Stimulated activated CD8-positive, alpha-beta memory T cell treated with anti-CD3 and anti-CD28 coated beads, Interleukin-15, amount 100 ng/mL, for 1 hour (primary cell): ENCODE data around the gene HSPA4.
"Not testable (repeated sequence)": the region's sequence is repeated elsewhere in the genome, so short reads cannot be mapped to it uniquely, and the experiment has no call there.

Experiments
- DNase-seq: peaks from one replicate; pipeline ENCODE4 v3.0.0-alpha.2; 2020; ENCODE audit warnings: low read depth

Gene HSPA4

DNA sequence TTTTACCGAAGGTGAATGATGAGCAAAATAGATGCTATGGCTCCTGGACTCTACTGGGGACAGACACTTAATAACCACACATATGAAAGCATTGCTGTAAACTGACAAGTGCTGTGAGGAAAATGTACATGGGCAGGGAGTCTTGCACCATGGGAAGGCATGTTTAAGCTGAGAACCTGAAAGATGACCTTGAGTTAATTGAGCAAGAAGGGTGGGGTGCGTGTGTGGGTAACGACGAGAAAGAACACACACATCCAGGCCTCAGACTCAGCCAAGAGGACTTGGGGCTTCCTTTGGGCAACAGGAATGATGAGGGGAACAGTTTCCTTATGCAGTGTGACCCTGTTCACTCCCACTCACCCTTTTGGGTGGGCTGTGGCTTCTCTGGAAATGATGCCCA is 73.1 kb downstream of the HSPA4 start:
- DNase-seq, result no peak

DNA sequence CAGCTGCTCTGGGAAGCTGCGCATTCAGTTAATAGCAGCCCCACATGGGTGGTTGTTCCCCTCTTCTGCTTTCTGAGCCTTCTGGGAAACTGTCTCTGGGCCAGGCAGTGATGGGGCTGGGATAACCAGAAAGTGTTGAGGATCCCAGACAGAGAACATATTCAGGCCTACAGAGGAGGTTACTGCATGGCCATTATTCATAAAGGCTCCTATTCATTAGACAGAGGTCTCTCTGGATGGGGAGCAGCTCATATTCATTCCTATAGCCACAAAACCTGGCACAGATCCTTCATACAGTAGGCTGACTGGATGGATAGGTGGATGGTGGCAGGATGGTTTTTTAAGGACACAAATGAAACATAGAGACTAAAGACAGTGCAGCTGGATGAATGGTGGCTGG is 76.3 kb downstream of the HSPA4 start:
- no peak for DNase-seq

DNA sequence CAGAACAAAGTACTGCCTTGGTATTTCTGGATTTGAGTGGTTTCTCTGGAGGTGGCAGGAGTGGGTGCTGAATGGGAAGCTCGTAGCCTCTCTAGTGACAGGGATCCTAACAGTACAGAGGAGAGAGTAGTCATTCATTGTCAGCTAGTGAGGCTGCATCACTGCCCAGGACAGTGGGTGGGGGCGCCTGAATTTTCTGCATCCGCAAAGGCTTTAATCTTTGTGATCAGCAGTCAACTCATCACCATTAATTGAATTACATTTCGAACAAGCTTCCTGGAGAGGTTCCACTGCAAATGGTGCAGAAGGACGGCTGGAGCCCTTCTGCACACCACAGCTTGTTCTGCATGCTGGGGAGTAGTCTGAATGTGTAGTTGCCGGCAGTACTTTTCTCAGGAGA is 77.5 kb downstream of the HSPA4 start:
- DNase-seq, result no peak

DNA sequence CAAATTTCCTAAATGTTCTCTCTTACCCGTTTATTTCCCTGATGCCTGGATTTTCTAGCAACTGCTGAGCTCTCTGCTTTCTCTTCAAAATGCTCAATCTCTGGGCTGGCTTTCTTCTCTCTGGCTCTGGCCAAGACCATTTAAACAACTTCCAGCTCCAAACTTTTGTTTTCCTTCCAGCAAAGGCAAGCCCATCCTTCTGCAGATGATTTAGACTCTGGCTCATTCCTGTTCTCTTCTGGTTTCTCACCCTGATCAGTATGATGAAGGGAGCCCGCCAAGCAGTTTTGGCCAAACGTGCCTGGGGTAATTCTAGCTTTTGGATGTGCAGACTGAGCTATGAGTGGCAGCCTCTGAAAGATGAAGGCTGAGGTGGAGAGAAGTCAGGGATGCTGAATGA is 78.1 kb downstream of the HSPA4 start:
- no peak for DNase-seq

DNA sequence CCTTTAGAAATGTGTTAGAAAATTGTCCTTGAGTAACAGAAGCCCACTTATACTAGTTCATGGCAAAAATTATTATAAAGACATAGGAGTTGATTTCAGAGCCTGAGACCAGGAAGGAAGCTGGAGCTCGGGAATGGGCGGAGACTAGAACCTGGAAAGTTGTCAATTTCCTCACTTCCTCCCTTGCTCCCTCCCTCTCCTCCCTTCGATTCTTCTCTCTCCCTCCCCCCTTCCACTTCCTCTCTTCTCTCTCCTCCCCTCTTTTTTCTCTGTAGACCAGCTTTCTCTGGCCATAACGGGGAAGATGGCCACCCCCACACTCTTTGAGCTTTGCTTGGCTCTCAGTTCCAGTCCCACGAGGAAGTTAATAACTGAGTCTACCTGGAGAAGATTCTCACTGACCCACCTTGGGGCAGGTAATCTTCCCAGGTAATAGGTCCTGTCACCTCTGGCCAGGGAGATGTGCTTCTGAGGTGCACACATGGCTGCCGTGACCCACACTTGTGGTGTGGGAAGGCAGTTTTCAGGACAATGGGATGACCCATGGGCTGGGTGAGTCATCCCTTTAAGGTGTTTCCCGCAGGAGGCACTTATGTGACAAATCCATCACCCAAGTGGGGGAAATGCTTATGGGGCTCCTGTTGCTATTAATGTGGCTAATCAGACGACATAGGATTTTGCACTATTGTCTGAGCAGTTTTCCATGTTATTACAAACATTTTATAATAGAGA is 78.7 kb downstream of the HSPA4 start:
- DNase-seq, result no peak

DNA sequence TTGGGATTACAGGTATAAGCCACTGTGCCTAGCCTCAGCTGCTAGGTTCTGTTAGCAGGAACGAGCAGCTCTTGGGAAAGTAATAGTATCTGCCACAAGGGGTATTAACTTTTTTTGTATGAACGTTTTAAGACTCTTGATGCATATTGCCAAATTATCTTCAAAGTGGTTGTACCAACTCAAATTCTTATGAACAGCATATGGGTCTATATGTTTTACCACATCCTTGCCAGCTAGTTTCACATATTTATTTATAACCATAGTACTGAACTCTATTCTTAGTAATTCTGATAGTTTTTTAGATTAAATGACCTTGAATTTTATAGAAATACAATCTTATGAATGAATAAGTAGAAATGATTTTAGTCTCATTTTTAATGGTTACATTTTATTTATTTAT is 80.9 kb downstream of the HSPA4 start:
- no peak for DNase-seq

DNA sequence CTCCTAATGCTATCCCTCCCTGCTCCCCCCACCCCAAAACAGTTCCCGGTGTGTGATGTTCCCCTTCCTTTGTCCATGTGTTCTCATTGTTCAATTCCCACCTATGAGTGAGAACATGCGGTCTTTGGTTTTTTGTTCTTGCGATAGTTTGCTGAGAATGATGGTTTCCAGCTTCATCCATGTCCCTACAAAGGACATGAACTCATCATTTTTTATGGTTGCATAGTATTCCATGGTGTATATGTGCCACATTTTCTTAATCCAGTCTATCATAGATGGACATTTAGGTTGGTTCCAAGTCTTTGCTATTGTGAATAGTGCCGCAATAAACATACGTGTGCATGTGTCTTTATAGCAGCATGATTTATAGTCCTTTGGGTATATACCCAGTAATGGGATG is 81.4 kb downstream of the HSPA4 start:
- not testable (repeated sequence) for DNase-seq

DNA sequence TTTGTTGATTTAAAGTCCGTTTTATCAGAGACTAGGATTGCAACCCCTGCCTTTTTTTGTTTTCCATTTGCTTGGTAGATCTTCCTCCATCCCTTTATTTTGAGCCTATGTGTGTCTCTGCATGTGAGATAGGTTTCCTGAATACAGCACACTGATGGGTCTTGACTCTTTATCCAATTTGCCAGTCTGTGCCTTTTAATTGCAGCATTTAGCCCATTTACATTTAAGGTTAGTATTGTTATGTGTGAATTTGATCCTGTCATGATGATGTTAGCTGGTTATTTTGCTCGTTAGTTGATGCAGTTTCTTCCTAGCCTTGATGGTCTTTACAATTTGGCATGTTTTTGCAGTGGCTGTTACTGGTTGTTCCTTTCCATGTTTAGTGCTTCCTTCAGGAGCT is 85.1 kb downstream of the HSPA4 start:
- DNase-seq, result not testable (repeated sequence)

DNA sequence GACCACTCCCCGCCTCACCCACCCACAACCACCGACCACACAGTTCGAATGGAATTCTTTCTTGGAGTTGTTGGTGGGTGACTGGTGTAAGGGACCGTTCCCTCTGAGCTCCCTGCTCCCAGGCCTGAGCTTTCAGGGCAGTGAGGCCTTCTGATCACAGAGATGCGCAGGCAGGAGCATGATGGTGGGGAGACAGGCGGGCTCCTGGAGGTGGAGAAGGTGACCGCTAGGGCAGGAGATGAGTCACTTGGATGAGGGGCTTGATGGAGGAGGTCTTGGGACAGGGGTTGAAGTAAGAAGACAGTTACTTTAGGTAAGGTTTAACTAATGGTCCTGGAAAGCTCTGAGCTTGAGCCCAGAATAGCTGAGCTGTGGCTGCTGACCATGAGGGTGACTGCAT is 88.5 kb downstream of the HSPA4 start:
- no peak for DNase-seq

DNA sequence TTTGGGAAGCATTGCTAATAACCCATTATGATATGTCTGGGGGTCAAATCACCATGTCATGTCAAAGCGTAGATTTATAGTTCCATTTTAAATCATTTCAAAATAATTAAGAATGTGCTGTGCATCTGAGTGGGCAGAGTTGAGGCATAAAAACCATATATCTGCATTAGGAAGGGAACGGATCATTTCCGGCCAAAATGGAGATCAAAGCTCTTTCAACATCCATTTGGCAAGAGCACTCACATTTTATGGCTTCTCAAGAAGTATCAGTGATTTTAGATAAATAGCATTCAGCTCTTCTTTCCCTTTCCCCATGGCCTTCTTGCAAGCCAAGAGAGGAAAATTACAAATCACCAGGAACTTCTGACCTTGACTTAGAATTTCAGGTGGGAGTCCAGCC is 89.9 kb downstream of the HSPA4 start:
- no peak for DNase-seq

DNA sequence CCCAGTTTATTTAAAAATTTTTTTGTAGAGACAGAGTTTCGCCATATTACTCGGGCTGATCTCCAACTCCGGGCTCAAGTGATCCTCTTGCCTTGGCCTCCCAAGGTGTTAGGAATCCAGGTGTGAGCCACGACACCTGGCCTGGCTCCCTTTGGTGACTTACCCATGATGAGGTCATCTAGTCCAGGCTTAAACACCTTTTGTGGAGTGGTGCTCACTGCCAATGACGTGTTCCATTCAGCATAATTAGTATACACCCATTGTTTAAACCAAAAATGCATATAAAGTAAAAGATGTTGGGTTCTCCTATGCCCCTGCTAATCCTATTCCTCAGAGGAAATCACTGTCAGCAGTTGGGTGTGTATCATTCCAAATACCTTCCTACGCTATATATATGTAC is 91.0 kb downstream of the HSPA4 start:
- DNase-seq, result no peak

DNA sequence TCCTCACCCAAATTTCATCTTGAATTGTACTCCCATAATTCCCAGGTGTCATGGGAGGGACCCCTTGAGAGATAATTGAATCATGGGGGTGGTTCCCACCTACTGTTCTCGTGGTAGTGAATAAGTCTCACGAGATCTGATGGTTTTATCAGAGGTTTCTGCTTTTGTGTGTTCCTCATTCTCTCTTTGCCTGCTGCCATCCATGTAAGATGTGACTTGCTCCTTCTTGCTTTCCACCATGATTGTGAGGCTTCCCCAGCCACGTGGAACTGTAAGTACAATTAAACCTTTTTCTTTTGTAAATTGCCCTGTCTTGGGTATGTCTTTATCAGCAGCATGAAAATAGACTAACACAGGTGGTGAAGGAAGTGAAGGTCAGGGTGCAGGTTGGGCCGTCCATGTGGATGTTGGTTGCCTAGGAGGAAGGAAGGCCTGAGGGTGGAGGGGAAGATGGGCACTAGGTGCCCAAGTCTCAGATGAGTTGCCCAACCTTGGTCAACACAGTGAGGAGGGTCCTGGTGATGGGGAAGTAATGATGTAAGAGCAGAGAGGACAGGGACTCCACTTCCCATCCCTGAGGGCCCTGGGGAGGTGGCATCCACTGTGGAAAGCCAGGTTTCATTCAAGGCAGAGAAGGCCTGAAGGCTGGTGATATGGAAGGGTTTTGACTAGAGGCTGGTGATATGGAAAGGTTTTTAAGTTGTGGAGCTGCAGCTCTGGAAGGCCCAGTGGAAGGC is 92.6 kb downstream of the HSPA4 start:
- DNase-seq, result no peak

DNA sequence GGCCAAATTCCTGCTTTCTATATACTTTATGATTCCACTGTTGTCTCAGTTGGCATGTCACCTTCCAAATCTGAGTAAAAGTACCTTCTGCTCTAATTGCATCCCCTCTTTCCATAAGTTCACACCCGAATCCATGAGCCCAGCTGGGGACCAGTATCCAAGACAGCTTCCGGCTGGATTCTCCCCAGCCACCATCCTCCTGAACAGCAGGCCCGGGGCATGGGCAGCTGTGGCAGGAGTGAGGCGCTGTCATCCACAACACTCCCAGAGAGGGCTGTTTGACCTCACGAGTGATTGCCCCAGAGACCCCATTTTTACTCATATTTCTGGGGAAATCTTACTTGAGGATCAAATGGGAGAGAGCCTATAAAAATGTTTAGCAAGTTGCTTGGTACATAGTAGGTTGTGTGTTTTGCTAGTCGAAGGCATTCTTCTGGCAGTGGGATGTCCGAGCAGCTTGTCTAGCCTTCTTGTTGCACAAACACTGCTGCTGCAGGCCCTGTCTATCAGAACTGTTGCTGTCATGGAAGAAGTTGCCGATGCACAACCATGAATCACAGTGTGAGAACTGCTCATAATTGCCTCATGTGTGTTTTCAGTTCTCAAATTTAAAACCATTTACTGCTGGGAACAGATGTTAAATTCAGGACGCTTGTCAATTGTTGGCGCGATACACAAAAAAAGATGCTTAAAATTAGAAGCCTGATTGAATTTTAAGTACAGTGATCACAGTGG is 93.8 kb downstream of the HSPA4 start:
- DNase-seq, result no peak

DNA sequence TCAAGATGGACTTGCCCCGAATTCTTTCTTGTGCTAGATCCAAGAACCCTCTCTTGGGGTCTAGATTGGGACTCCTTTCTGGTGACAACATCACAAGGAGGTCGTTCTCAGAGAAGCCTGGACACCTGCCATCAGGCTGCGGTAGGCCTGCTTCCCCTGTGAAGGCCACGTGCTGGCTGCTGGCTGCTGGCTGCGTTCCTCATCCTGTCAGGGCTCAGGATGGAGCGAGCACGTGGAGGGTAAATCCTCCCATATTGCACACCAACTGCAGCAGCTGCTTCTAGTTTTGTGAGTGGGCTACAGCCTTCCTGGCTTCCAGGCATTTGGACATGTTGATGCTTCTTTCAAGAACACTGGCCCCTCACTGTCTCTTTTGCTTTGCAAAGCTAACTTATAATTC is 95.6 kb downstream of the HSPA4 start:
- no peak for DNase-seq

DNA sequence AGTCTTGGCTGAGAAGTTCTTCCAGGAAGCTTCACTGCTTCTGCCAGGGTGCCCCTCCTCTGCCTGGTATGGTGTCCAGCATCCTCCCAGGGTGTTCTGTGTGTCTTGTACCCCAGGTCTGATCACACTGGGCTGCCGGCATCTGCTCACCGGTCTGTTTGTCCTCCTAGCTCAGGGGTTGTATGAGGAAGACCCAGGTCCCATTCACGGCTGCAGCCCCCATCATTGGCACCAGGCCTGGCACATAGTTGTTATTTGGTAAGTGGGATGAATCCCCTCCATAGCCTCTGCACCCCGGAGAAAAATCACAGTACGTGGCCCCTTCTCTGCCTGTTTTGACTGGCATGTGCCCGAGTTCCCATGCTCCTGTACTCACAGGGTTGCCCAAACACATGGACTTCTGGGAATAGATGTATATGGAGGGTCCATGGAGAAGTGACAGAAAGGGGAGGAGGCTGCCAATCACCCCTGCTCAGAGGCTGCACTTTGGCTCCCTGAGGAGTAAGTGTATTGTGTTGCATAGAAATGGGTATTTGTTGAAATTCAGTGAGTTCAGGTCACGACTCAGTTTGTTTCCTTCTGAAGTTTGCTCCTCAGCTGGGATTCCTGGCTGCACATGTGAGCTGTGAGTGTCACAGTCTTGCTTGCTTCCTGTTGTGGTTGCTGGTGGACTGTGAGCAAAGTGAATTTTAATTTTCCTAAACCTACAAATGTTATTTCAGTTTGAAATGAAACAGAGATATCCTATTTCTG is 96.2 kb downstream of the HSPA4 start:
- DNase-seq, result no peak

DNA sequence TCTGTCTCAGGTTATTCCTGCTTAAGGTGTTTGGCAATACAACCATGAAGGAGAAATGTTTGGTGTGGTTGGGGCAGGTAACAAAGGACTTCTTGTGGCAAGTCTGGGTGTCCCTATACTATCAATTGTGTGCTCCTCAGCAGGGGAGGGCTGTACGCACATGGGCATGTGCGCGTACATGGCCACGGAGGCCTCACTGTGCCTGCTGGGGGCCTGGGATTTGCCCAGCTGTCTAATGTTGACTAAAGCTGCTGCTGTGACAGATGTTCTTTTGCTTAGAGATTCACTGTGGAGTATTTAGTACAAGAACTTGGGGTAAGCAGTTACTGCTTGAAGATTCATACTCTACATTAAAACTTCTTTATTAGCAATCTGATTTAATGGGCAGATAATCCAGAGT is 97.5 kb downstream of the HSPA4 start:
- no peak for DNase-seq

DNA sequence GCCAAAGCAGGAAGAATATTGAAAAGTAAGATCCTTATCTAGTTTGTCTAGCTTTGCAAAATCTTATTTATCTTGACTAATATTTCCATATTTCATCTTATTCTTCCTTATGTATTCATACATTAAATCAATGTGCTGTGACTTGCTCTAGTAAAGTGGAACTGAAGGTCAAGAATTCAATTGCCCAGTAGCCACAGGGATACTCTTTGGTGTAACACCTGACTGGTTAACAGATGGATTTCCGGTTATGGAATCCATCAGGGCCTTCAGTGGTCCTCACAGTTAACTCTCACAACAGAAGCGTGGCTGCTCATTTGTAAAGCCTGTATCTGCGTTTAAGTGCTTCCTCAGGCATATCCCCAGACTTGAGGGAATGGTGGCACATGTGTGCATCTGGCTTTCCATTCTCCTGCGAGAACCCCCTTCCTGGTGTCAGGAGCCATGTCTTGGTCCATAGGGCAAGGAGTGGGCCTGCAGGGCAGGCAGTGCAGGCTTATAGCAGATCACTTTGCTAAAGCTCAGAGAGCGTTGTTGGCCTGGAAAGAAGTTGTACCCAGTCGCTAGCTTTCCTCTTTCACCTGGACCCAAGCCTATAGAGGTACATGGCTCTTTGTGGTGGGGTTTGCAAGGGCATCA is 99.2 kb downstream of the HSPA4 start:
- DNase-seq, result no peak

DNA sequence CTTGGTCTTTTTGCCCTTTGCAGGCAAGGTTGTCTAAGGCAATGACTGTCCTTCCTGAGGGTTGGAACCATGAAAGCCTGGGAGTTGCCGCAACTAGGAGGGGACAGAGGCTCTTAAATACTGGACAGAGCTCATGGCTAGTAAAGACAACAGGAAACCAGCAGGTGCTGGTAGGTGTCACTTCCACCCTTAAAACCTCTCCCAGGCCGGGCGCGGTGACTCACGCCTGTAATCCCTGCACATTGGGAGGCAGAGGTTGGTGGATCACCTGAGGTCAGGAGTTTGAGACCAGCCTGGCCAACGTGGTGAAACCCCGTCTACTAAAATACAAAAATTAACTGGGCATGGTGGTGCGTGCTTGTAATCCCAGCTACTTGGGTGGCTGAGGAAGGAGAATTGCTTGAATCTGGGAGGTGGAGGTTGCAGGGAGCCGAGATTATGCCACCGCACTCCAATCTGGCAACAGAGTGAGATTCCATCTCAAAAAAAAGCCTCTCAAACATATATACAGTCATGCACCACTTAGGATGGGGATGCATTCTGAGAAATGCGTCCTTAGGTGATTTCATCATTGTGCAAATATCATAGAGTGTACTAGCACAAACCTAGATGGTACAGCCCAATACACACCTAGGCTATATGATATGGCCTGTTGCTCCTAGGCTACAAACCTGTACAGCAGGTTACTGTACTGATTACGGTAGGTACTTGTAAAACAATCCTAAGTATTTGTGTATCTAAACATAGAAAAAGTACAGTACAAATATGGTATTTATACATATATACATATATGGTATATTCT is 102.7 kb downstream of the HSPA4 start:
- DNase-seq, result no peak

DNA sequence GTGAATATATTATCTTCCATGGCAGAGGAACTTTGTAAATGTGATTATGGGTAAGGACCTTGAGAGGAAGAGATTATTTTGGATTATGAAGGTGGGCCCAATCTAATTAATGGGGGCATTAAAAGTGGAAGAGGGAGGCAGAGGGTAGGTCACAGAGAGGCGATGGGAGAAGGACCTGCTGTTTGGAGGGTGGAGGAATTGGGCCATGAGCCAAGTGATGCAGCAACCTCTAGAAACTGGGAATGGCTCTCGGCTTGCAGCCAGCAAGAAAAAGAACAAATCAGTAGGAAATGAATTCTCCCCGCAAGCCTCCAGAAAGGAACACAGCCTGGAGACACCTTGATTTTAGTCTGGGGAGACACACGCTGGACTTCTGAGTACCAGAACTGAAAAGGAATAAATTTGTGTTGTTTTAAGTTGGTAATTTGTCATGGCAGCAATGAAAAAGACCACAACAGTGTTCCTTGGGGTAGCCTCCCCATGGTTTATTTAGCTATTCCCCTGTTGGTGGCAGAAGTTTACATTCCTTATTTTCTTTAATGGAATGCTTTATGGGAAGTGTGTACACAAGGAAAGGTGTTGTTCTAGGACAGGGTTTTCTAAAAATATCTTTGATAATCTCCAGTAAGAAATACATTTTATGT is 103.6 kb downstream of the HSPA4 start:
- no peak for DNase-seq
